ENCODE results near the gene NOLC1.

DNA sequence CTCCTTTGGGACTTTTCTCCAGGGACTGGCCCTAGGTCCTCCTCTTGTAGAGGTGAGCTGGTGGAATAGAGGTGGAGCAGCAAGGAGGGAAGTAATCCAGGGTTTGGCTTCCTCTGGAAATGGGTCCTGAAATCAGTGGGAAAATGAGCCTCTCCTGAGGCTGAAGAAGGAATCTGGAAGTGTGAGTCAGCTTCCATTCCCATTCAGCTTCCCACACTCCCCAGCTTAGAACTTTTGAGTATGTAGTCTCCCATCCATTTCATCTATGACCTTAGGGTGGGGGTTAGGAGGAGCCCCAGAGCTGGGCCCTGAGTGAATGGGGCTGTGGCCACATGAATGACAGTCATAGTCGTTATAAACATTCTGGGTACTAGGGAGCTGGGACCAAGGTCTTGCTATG lies 49.8 kb upstream of the NOLC1 start:
- TF ChIP-seq, protein P1, sequence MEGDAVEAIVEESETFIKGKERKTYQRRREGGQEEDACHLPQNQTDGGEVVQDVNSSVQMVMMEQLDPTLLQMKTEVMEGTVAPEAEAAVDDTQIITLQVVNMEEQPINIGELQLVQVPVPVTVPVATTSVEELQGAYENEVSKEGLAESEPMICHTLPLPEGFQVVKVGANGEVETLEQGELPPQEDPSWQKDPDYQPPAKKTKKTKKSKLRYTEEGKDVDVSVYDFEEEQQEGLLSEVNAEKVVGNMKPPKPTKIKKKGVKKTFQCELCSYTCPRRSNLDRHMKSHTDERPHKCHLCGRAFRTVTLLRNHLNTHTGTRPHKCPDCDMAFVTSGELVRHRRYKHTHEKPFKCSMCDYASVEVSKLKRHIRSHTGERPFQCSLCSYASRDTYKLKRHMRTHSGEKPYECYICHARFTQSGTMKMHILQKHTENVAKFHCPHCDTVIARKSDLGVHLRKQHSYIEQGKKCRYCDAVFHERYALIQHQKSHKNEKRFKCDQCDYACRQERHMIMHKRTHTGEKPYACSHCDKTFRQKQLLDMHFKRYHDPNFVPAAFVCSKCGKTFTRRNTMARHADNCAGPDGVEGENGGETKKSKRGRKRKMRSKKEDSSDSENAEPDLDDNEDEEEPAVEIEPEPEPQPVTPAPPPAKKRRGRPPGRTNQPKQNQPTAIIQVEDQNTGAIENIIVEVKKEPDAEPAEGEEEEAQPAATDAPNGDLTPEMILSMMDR (IDR thresholded peaks at IDR 0.05): no peak
- TF ChIP-seq POLR2A (IDR thresholded peaks at IDR 0.05): no peak
- no peak for TF ChIP-seq POLR2AphosphoS5 (IDR thresholded peaks at IDR 0.05)

All from breast epithelium (tissue), 3 donors.